Measurements from ENCODE around the gene SHROOM2.
"Not testable (repeated sequence)": the region's sequence is repeated elsewhere in the genome, so short reads cannot be mapped to it uniquely, and the experiment has no call there.

SHROOM2 gene

DNA sequence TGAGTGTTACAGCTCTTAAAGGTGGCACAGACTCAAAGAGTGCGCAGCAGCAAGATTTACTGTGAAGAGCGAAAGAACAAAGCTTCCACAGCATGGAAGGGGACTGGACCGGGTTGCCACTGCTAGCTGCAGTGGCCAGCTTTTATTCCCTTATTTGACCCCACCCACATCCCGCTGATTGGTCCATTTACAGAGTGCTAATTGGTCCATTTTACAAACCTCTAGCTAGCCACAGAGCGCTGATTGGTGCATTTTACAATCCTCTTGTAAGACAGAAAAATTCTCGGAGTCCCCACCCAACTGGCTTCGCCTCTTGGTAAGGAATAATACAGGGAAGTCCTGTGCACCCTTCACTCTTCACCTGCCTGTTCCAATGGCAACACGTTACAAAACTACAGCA lies 1.9 kb upstream of the SHROOM2 start:
- DNase-seq: no peak

DNA sequence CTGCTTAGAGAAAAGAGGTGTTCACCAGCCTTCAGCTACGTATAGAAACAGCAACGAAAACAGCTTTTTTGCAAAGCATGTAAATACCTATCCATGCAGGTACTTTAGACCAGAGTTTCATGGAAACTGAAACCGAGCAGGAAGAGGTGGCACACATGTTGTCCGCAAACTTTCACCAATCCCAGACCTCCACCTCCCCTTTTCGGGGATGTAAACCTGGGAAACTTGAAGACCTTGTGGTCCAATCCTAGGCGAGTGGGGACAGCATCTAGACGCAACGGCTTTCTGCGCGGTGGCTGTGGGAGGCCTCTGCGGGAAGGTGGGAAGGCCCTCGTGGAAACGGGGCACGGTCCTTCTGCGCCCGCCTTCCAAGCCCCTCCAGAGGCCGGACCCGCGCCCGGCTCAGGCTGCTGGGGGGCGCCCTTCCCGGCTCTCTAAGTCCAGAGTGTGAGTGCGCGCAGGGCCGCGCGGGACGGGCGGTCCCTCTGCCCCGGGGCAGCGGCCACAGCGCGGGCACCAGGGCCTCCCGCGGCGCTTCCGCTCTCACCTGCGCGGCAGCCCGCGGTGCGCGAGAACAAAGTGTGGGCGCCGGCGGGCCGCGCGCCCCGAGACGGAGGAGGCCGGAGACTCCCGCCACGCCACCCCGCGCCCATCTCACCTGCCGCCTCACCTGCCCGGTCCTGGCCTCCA lies 830 bp upstream of the SHROOM2 start:
- DNase-seq: no peak

DNA sequence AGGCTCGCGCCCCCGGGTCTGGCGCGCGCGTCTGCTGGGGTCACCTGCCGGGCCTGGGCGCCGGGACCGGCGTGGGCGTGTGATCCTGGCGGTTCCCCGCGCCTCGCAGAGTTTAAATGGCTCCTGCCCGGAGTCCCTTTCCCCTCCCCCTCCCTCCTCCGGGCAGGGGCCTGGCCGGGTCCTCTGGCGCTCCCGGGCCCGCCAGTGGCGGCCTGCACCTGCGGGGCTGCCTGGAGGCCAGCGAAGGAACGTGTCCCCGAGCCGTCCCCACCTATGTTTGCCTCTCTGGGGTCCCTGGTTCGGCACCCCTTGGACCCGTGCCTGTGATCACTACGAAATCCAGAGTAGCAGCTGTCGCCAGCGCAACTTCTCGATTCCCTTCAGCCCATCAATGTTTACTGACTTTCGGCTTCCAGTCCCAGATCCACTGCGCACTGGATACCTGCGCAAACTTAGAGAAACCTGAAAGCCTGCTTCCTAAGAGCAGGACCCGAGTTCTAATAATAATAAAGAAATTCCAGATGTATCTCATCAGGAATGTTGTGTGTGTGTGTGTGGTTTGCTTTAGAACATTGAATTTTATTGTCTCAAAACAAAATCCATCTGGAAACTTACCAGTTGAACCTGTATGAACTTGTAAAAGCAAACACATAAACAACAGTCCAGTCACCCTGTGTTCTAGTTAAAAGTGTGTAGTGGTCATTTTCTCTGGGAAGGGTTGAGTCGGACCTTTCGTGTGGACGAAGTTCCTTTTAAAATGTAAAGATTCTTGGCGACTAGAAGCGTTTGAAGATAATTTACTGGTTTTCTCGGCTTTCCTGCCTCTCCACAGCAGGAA lies 788 bp downstream of the SHROOM2 start:
- no peak for DNase-seq

DNA sequence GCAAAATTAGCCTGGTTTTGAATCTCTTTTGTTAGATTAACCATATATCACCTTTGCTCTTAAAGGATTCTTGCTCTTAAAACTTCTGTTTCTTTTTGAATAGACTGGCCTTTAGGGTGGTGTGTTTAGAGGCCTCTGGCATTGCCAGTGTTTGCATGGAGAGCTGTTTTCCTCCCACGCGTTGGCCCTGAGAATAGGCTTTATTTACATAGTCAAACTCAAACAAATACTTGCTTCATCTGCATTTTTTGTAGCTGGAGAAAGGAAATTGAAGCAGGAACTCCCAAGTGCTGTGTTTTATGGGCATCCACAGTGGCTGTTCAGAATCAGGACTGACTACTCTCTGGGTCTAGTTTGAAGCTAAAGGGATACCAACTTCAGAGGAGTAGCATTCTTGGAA lies 2.7 kb downstream of the SHROOM2 start:
- DNase-seq: no peak

DNA sequence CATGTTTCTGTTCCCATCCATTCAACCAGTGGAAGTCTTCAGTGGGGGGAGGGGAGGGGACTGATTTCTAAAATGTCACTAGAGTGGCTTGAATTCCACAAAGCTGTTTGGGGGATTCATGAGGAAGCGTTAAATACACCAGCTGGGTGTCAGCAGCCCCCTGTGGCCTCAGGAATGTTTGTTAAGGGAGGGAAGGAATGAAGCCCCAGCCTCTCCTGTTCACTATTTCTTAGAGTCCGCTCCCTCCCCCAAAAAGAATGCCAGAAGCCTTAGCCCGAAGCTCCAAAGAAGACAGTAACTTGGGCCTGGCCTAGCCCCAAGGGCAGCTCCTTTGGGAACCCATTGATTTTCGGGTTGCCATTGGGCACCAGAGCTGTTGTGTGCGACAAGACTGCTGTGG lies 3.3 kb downstream of the SHROOM2 start:
- DNase-seq: no peak

DNA sequence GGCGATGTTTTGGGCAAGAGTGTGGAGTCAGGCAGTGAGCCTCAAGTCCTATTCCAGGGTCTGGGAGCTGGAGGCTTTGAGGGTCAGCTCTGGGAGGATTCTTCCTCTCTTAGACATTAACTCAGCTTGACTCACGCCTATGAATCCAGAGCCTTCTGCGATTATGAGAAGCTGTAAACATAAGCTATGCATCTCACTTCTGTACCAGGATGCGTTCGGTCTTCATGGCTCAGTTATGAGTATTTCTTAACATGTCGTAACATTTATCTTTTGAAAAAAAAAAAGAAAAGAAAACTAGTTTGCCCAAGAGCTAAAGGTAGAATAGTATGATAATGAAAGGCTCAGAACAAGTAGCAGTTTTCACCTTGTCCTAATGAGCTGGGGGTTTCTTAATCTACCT lies 4.6 kb downstream of the SHROOM2 start:
- DNase-seq: no peak

DNA sequence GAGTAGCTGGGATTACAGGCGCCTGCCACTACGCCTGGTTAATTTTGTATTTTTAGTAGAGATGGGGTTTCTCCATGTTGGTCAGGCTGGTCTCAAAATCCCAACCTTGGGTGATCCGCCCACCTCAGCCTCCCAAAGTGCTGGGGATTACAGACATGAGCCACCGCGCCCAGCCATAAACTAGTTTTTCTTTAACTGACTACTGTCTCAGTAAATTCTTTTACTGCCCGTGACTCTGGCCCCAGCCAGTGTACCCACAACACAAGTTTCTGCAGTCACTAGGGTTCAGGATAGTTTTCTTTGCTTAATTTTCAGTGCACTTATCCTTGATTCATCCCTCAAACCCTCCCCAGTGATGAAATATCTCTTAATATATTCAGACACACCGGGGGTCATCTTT lies 8.3 kb downstream of the SHROOM2 start:
- no peak for DNase-seq

DNA sequence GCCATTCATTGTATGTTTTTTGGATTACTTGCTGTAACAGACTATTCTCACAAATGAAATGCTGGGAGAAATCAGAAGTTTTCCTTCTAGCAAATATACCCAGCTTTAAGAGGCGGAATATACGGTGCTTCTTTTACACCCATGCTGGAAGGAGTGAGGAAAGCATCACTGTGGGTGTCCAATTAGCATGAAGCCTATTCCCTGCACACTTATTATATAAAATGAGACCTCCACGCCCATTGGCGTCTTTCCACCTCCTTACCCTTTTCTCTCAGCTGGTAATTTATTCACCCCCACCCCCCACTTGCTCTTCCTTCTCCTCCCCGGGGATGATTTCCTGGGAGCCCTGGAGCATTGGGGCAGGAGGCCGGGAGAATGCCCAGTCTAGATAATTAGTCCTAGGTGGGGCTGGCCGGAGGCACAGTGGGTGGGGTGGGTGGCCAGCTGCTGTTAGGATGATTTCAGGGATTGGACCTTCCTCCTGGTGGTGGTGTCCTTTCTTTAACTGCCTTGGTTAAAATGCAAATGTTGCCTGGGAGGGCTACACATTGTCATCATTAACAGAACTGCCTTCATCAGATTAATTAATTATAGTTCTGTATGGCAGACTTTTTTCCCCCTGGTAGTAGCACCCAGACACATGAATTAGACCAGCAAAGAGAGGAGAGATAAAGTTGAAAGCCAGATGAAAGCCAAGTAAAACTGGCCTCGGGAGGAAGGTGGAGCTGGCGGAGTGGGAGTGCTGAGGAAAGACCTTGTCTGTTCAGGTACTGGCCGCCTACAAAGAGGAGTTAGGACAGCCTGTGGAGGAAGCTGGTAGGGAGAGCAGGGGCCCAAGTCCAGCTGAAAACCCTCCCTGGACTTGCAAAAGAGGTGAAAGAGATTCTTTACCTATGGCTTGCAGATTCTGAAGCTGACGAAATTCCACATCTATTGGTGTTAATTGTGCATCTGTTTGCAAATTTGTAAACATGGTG lies 11.4 kb downstream of the SHROOM2 start:
- no peak for DNase-seq

DNA sequence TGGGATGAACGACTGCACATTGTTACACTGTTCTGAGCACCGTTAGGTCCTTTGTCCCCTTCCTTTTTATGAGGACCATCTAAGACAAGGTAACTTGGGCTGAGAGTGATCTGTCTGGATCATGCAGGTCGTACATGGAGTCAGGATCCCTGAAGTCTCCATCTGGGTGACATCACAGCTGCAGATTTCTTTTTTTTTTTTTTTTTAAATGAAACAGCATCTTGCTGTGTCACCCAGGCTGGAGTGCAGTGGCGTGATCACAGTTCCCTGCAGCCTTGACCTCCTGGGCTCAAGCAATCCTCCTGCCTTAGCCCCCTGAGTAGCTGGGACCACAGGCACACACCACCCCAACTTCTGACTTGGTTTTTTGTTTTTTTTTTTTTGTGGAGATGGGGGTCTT lies 16.5 kb downstream of the SHROOM2 start:
- DNase-seq: no peak

DNA sequence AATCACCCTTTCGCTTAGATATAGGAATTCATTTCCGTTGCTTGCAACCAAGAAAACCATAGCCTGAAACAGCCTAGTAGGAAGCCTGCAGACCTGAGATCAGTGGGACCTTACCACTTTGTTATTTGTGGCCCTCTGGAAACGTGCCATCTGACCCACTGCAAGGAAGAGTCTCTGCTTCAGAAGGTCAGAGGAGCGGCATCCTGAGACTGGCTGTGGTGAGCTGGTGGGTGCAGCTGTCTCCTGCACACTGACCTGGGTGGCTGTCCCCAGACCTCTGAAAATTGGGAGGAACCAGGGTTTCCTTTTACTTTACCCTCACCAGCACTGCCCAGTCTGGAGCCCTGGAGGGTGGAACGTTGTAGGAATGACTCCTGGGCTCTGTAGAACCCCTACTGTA lies 18.2 kb downstream of the SHROOM2 start:
- DNase-seq: no peak

DNA sequence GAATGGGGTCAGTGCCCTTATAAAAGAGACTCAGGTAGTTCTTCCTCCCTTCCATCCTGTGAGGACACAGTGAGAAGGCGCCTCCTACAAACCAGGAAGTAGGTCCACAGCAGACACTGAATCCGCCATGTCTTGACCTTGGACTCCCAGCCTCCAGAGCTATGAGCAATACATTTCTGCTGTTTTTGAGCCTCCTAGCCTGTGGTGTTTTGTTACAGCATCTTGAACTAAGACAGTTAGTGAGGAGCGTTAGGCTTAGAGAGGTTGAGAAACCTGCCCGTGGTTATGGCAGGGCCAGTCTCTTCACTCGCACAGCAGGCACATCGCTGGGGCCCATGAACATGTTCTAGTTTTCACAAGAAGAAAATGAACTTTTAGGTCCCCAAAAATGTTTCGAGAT lies 19.7 kb downstream of the SHROOM2 start:
- DNase-seq: no peak

DNA sequence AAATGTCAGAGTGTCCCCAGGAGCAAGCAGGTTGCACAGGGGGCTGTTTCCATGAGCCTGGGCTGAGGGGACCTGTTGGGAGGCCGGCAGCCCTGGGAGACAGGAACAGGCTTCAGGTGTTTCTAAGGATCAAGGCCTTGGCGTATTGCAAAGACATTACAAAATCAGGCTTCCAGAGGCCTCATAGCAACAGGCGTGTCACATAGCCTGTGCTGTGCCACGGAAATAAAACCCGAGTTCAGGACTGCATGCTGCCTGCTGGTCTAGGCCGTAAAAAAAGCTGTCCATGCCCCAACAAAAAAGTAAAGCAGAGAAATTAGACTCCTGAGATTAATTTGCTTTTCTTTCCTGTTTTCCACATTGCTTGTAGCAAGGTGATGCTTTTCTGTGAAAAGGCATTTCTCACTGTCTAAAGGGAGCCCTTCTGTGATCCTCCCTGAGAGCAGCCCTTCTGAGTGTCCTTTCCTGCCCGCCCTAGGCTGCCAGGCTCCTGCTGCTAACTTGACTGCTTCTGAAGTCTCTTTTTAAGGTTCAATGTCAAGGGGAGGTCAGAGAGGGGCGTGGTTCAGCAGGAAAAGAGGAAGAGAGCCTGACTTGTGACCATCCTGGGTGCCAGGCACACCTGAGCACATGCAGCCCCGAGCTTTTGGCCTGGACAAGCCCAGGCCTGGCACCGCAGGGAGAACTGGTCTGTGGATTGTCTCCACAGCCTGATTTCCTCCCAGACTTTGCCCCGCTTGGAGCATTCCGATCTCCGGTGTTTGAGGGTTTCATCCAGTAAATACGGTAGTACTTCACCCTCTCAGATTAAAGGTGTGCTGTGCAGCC lies 21.3 kb downstream of the SHROOM2 start:
- DNase-seq: no peak

DNA sequence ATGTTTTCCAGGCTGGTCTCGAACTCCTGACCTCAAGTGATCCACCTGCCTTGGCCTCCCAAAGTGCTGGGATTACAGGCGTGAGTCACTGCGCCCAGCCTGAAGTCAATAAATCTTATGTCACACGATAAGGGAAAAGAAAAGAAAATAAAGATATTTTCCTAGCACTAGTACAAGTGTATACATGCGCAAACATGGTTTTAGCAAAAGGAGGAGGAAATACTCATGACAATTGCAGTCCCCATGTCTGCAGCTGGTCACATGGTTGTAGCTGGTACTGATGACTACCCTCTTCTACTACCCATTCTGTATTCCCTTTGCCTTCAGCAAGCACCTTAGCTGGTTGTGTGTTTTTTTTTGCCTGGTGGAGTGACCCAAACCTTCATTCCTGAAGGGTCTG lies 23.6 kb downstream of the SHROOM2 start:
- DNase-seq: not testable (repeated sequence)

DNA sequence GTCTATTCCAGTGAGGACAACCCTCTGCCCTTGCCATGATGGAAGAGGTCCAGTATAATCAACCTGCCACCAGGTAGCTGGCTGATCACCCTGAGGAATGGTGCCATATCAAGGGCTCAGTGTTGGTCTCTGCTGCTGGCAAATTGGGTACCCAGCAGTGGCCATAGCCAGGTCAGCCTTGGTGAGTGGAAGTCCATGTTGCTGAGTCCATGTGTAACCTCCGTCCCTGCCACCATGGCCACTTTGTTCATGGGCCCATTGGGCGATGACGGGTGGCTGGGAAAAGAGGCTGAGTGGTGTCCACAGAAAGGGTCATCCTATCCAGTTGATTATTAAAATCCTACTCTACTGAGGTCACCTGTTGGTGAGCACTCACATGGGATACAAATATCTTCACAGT lies 24.9 kb downstream of the SHROOM2 start:
- not testable (repeated sequence) for DNase-seq

DNA sequence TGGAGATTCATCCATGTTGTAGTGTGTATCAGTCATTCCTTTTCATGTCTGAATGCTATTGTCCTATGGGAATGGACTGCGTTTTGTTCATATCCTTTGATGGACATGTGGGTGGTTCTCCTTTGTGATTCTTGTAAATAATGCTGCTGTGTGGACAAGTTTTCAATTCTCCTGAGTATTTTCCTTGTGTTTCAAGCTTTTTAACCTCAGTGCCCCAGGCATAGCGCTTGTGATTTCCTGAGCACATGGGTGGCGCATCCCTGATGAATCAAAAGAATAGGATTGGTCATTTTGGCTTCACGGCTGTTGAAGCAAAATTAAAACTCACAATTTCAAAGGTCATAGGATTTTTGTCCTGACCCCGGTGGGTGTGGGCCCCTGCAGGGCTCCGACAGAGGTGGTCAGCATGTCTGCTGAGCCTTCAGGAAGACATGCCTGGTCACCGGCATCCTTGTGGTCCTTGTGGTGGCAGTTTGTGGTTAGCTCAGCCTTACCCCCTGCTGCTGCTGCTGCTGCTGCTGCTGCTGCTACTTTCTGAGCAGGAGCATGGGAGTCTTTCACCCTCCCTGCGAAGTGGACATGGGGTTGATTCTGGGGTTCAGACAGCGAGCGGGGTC lies 30.0 kb downstream of the SHROOM2 start:
- DNase-seq: no peak

DNA sequence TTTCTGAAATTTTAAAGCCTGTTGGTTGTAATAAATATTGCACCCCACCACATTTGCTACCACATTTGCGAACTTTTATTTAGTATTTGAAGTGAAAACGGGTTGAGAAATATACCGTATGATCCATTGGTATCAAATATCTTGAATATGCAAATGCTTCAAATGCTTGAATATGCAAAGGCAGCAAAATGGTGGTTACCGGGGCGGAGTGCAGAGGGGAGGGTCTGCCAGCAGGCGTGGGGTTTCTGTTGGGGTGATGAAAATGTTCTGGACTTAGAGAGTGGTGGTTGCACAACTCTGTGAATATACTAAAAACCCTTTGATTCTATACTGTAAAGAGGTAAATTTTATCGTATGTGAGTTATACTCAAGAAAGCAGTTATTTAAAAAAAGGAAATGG lies 35.3 kb downstream of the SHROOM2 start:
- no peak for DNase-seq

DNA sequence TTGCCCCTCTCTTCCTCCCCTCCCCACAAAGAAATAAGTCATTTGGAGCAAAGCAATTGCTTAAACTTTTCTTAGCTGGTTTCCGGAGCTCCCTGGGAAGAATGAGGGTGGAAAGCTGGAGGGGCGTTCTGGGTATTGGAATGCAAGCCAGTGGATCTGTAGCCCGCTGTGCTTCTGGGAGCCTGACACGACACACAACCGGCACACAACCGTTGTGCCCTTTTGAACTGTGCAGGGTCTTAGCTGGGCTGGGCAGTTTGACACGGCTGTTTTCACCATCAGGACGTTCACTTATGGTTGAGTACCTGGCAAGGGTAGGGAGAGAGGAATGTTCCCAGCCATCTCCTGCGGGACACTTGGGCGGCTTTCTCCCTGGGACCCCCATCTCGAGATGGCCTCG lies 38.3 kb downstream of the SHROOM2 start:
- DNase-seq: no peak

DNA sequence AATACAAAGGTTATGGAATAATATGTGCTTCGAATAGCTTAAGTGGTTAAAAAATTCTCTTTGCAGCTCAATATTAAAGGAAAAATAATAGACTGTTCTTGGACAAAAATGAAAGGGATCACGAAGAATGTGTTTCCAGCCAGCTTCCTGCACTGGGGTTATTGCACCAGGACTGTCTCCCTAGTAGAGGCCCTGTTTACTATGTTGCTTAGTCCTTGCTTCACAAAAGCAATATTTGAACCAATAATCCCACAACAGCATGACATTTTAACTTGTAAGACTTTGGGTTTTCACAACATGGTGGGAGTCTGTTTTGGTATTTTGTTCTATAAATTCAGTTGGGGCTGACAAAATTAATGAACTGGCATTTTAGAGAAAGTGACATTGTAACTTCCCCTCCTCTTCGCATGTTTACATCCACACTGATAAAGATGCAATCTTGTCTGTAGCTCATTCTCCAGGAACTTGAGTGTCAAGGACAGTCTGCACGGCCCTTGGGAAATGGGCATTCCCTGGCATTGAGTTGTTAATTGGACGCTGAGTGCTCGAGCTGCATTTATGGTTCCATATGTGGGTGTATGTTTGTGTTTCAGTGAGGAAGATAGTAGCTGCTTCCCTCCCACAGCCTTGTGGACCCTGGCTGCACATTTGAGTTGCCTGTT lies 39.0 kb downstream of the SHROOM2 start:
- no peak for DNase-seq

DNA sequence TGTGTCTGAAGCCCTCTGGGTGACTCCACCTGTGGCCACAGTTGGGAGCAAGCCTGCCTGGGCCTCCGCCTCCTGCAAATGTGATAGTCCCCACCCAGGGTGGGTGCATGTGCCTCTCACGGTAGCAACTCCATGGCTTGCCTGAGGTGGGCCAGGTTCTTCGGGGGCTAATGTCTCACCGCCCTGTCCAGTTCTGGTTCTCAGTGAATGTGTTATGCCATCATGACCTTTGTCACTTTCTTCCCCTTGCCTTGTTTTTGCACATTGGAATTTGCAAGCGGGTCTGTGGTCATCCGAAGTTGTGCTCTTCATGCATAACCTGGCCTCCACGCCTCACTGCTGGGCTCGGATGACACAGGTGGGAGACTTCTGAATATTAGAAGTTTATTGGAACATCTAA lies 39.7 kb downstream of the SHROOM2 start:
- DNase-seq: no peak

DNA sequence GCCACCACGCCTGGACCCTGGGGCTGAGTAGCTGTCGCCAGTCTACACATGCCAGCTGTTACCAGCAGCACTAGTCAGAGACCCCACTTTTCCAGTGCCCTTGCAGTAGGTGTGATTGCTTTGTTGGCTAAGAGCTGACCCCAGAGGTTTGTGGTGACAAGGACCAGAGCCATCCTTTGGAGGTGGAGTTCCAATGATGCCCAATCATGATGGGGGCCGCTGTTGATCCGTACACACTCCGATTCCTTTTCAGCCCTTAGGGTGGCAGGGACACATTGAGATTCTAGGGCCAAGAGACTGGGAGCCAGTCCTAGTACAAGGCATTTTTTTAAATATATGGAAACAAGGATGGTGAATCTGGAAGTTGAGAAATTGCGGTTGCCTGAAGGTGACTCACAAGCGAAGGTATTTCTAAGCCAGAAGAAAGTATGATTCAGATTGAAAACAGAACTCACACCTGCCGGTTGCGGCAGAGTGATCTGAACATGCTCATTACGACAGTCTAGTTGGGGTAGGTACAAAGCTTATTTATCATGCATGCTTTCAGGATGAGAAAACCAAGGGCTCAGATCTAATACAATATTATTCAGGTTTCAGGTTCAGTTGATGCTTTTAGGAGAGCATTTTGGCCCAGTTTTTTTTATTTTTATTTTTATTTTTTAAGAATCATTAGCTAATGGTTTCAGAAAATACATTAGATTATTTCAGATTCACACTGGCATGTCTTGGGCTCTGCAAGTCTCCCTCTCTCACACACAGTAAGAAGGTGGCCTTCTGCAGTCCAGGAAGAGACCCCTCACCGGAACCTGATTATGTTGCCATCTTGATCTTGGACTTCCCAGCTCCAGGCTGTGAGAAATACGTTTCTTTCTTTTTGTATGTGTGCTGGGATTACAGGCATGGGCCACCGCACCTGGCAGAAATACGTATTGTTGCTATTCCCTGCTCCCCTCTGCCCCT lies 43.4 kb downstream of the SHROOM2 start:
- DNase-seq: no peak
